ENCODE data around the gene RXFP1. TPM values are rescaled to one million over a fixed set of nuclear protein-coding genes. Genes with fewer than 3 reads are reported as not detected.

The RXFP1 gene
- polyA plus RNA-seq, 1 of the 3 experiments (the other 2 are of a cell fraction): not detected

DNA sequence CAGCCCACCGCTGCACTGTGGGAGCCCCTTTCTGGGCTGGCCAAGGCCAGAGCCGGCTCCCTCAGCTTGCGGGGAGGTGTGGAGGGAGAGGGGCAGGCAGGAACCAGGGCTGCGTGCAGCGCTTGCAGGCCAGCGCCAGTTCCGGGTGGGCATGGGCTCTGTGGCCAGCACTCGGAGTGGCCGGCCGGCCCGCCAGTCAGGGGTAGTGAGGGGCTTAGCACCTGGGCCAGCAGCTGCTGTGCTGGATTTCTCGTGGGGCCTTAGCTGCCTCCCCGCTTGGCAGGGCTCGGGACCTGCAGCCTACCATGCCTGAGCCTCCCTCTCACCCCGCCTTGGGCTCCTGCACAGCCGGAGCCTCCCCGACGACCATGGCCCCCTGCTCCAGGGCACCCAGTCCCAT is 45.2 kb downstream of the RXFP1 start:
- no peaks in the 10 kb centered on the region for H3K9me3 ChIP-seq
- H3F3A ChIP-seq (replicated peaks; ENCODE audit: insufficient read depth): no peaks in the 10 kb centered on the region
- H3K36me3 ChIP-seq (replicated peaks in 1 of 2; ENCODE audit: control insufficient read depth in 1 of 2, insufficient read depth in 2 of 2, low read length in 1 of 2): no peaks in the 10 kb centered on the region
- no peaks in the 10 kb centered on the region for H3K9me2 ChIP-seq
- H3K27me3 ChIP-seq (ENCODE audit: insufficient read depth): no peaks in the 10 kb centered on the region
- POLR2A ChIA-PET: no interaction called here
- no peak overlapping the region for H3K9ac ChIP-seq
- no peak overlapping the region for H2AFZ ChIP-seq (ENCODE audit: low read depth)
- WGBS (ENCODE audit: low lambda C conversion rate): 17% methylated on average over 2 of the region's 18 CpGs
- TF ChIP-seq JUND (IDR thresholded peaks at IDR 0.05) (no peak), FOXJ3 (CRISPR knock-in tag; IDR thresholded peaks at IDR 0.05) (no peak), MEF2A (IDR thresholded peaks at IDR 0.05; ENCODE audit: borderline replicate concordance, low read depth) (no peak), SMC3 (IDR thresholded peaks at IDR 0.05; ENCODE audit: low read depth, low read length) (no peak), POLR2AphosphoS5 (IDR thresholded peaks at IDR 0.05; ENCODE audit: low read depth, low read length) (no peak), RFX5 (IDR thresholded peaks at IDR 0.05; ENCODE audit: low read length) (no peak), NRF1 (IDR thresholded peaks at IDR 0.05; ENCODE audit: low read depth, low read length) (no peak), TAF1 (IDR thresholded peaks at IDR 0.05; ENCODE audit: borderline replicate concordance, low read depth, low read length) (no peak), TEAD4 (IDR thresholded peaks at IDR 0.05; ENCODE audit: borderline replicate concordance, insufficient read depth) (no peak), YY1 (IDR thresholded peaks at IDR 0.05; ENCODE audit: low read depth) (no peak)
- TF ChIP-seq, protein P1, sequence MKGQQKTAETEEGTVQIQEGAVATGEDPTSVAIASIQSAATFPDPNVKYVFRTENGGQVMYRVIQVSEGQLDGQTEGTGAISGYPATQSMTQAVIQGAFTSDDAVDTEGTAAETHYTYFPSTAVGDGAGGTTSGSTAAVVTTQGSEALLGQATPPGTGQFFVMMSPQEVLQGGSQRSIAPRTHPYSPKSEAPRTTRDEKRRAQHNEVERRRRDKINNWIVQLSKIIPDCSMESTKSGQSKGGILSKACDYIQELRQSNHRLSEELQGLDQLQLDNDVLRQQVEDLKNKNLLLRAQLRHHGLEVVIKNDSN (IDR thresholded peaks at IDR 0.05; ENCODE audit: borderline replicate concordance, low read depth): no peak
- TF ChIP-seq, protein P2, sequence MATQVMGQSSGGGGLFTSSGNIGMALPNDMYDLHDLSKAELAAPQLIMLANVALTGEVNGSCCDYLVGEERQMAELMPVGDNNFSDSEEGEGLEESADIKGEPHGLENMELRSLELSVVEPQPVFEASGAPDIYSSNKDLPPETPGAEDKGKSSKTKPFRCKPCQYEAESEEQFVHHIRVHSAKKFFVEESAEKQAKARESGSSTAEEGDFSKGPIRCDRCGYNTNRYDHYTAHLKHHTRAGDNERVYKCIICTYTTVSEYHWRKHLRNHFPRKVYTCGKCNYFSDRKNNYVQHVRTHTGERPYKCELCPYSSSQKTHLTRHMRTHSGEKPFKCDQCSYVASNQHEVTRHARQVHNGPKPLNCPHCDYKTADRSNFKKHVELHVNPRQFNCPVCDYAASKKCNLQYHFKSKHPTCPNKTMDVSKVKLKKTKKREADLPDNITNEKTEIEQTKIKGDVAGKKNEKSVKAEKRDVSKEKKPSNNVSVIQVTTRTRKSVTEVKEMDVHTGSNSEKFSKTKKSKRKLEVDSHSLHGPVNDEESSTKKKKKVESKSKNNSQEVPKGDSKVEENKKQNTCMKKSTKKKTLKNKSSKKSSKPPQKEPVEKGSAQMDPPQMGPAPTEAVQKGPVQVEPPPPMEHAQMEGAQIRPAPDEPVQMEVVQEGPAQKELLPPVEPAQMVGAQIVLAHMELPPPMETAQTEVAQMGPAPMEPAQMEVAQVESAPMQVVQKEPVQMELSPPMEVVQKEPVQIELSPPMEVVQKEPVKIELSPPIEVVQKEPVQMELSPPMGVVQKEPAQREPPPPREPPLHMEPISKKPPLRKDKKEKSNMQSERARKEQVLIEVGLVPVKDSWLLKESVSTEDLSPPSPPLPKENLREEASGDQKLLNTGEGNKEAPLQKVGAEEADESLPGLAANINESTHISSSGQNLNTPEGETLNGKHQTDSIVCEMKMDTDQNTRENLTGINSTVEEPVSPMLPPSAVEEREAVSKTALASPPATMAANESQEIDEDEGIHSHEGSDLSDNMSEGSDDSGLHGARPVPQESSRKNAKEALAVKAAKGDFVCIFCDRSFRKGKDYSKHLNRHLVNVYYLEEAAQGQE (IDR thresholded peaks at IDR 0.05; ENCODE audit: low read depth, low read length): no peak
- TF ChIP-seq, protein P3, sequence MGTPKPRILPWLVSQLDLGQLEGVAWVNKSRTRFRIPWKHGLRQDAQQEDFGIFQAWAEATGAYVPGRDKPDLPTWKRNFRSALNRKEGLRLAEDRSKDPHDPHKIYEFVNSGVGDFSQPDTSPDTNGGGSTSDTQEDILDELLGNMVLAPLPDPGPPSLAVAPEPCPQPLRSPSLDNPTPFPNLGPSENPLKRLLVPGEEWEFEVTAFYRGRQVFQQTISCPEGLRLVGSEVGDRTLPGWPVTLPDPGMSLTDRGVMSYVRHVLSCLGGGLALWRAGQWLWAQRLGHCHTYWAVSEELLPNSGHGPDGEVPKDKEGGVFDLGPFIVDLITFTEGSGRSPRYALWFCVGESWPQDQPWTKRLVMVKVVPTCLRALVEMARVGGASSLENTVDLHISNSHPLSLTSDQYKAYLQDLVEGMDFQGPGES (IDR thresholded peaks at IDR 0.05; ENCODE audit: low read depth, low read length): no peak
- TF ChIP-seq, protein P4, sequence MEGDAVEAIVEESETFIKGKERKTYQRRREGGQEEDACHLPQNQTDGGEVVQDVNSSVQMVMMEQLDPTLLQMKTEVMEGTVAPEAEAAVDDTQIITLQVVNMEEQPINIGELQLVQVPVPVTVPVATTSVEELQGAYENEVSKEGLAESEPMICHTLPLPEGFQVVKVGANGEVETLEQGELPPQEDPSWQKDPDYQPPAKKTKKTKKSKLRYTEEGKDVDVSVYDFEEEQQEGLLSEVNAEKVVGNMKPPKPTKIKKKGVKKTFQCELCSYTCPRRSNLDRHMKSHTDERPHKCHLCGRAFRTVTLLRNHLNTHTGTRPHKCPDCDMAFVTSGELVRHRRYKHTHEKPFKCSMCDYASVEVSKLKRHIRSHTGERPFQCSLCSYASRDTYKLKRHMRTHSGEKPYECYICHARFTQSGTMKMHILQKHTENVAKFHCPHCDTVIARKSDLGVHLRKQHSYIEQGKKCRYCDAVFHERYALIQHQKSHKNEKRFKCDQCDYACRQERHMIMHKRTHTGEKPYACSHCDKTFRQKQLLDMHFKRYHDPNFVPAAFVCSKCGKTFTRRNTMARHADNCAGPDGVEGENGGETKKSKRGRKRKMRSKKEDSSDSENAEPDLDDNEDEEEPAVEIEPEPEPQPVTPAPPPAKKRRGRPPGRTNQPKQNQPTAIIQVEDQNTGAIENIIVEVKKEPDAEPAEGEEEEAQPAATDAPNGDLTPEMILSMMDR (IDR thresholded peaks at IDR 0.05): no peak
- no peak for DNase-seq
- no peaks in the 10 kb centered on the region for H3K79me2 ChIP-seq (ENCODE audit: insufficient read depth)
- H3K27ac ChIP-seq (ENCODE audit: low read depth in 2 of 2, low read length in 1 of 2): no peak overlapping the region
- H4K20me1 ChIP-seq (ENCODE audit: insufficient read depth): no peaks in the 10 kb centered on the region
- H3K4me1 ChIP-seq (ENCODE audit: control insufficient read depth in 1 of 2, insufficient read depth in 2 of 2, low read depth in 1 of 2, low read length in 1 of 2): no peaks in the 10 kb centered on the region; a peak in 1 of 4 replicates
- no peak overlapping the region for H3K4me2 ChIP-seq
- H3K4me3 ChIP-seq (ENCODE audit: low read depth in 2 of 2, low read length in 1 of 2): no peak overlapping the region
- CTCF ChIA-PET: interaction anchor here (0.8 kb wide), 1 partner anchor 71 kb away, joined by 4 read pairs; no protein-coding TSS in a partner anchor

Data from SK-N-SH (cell line).